ENCODE results near the gene SMIM22. TPM values are rescaled to one million over a fixed set of nuclear protein-coding genes. Genes with fewer than 3 reads are reported as not detected.

The SMIM22 gene
- total and polyA plus RNA-seq, 4 donors: 26.8 to 324 (median 97.0) TPM

GRCh38 chr16:4792951-4793513 lies 2.1 kb upstream of the SMIM22 start:
- 80 to 86% methylated on average over 13 of the region's 13 CpGs for WGBS, 2 donors
- no peaks in the 10 kb centered on the region for H3K9me3 ChIP-seq (ENCODE audit: control insufficient read depth in 4 of 4, insufficient read depth in 3 of 4, low read length in 3 of 4)
- H3K27ac ChIP-seq (ENCODE audit: low read depth in 1 of 2, low read length in 1 of 2): no peak overlapping the region
- no peak for ATAC-seq (ENCODE audit: insufficient read depth, low FRiP score)
- no peak for TF ChIP-seq CTCF (IDR thresholded peaks at IDR 0.05; ENCODE audit: control extremely low read depth, extremely low read depth)
- H3K4me3 ChIP-seq: no peak overlapping the region
- H3K4me1 ChIP-seq (ENCODE audit: control insufficient read depth in 5 of 5, insufficient read depth in 5 of 5, low read length in 5 of 5): no peaks in the 10 kb centered on the region
- DNase-seq: no peak
- H3K36me3 ChIP-seq (ENCODE audit: control insufficient read depth in 4 of 4, insufficient read depth in 4 of 4, low read length in 4 of 4): peaks cover 0 to 12% (median 5%) of the 10 kb centered on the region in 4 donors
- no peak overlapping the region for H3K9ac ChIP-seq (ENCODE audit: insufficient read depth in 1 of 2, low read length in 2 of 2)
- H3K27me3 ChIP-seq (ENCODE audit: control insufficient read depth in 3 of 3, insufficient read depth in 3 of 3, low read length in 2 of 3): no peaks in the 10 kb centered on the region

DNA sequence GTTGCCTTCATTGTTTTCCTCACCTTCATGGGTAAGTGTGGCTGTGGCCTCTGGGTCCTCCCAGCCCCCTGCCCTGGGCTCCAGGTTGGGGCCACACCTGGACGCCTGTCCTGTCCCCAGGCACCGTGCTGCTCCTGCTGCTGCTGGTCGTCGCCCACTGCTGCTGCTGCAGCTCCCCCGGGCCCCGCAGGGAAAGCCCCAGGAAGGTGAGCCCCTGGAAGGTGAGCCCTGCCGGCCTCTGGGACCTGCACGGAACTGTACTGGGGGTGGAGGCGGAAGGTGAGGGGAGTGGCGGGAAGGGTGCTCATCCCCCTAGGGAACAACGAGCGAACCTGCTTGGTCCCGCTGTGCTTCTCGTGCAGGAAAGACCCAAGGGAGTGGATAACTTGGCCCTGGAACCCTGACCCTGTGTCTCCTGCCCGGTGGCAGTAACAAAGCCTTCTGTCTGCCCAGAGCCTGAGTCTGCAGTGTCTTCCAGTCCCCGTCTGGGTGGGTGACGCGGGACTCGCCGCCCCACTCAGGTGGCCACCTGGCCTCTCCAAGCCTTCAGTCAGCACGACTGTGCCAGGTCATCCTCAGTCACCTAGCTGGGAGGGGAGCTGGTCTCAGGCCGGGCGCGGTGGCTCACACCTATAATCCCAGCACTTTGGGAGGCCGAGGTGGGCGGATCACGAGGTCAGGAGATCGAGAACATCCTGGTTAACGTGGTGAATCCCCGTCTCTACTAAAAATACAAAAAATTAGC lies 831 bp downstream of the SMIM22 start:
- TF ChIP-seq CTCF (IDR thresholded peaks at IDR 0.05; ENCODE audit: control extremely low read depth, extremely low read depth): no peak
- WGBS, 2 donors: 93 to 96% methylated on average over 29 to 30 of the region's 30 CpGs
- no peak for ATAC-seq (ENCODE audit: insufficient read depth, low FRiP score)
- Histone ChIP-seq H3K9ac (ENCODE audit: insufficient read depth in 1 of 2, low read length in 2 of 2) (no peak overlapping the region), H3K36me3 (ENCODE audit: control insufficient read depth in 4 of 4, insufficient read depth in 4 of 4, low read length in 4 of 4) (peaks cover 0 to 22% (median 12%) of the 10 kb centered on the region in 4 donors), H3K4me1 (ENCODE audit: control insufficient read depth in 5 of 5, insufficient read depth in 5 of 5, low read length in 5 of 5) (peaks cover 0 to 5% (median 0%) of the 10 kb centered on the region in 5 donors), H3K4me3 (peak overlapping the region; percentile 12), H3K27ac (ENCODE audit: low read depth in 1 of 2, low read length in 1 of 2) (no peak overlapping the region), H3K9me3 (ENCODE audit: control insufficient read depth in 4 of 4, insufficient read depth in 3 of 4, low read length in 3 of 4) (no peaks in the 10 kb centered on the region), H3K27me3 (ENCODE audit: control insufficient read depth in 3 of 3, insufficient read depth in 3 of 3, low read length in 2 of 3) (no peaks in the 10 kb centered on the region)
- DNase-seq: no peak

DNA sequence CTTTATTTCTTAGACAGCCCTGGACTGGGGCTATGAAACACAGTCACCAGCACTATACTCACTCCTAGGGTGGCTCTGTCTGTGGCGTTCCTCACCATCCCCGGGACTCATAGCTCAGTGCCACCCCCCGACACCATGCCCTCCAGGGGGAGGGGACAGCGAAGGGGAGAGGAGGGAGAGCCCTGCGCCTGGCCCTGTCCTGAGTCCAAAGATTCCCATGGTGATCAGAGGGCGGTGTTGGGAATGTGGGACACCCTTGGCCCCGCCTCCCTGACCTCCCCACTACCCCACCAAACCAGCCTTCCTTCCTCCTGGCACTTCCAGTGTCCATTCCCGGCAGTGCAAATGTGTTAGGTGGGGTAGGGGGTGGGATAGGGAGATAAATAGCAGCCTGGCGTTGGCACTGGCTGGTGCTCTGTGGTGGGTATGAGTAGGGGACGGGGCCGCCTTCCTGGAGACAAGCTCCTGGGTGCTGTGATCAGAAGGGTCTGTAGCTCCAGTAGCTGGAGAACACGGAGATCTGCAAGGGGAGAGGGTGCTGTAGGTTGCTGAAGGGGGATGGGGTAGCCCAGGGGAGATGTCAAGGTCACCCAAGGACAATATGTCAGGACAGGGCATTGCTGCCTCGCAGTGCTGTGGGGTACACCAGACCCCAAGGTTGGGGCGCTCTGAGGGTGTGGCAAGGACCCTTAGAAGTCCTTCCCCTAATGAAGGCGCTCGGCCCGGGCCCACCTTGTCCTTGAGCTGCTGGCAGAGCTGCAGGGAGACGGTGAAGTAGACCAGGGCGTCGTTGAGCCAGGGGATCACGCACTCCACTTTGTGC lies 2.0 kb downstream of the SMIM22 start:
- ATAC-seq (ENCODE audit: insufficient read depth, low FRiP score) (no peak), DNase-seq (no peak)
- Histone ChIP-seq H3K27me3 (ENCODE audit: control insufficient read depth in 3 of 3, insufficient read depth in 3 of 3, low read length in 2 of 3) (no peaks in the 10 kb centered on the region), H3K36me3 (ENCODE audit: control insufficient read depth in 4 of 4, insufficient read depth in 4 of 4, low read length in 4 of 4) (peaks cover 0 to 22% (median 12%) of the 10 kb centered on the region in 4 donors), H3K27ac (ENCODE audit: low read depth in 1 of 2, low read length in 1 of 2) (no peak overlapping the region), H3K4me3 (no peak overlapping the region), H3K9ac (ENCODE audit: insufficient read depth in 1 of 2, low read length in 2 of 2) (no peak overlapping the region), H3K9me3 (ENCODE audit: control insufficient read depth in 4 of 4, insufficient read depth in 3 of 4, low read length in 3 of 4) (no peaks in the 10 kb centered on the region), H3K4me1 (ENCODE audit: control insufficient read depth in 5 of 5, insufficient read depth in 5 of 5, low read length in 5 of 5) (peaks cover 0 to 14% (median 0%) of the 10 kb centered on the region in 5 donors)
- WGBS, 2 donors: 87 to 97% methylated on average over 21 of the region's 21 CpGs
- no peak for TF ChIP-seq CTCF (IDR thresholded peaks at IDR 0.05; ENCODE audit: control extremely low read depth, extremely low read depth)

Data from lung (tissue), 12 donors.